HG03354 (cell line): ENCODE results near the gene FUT2.
"Not testable (repeated sequence)": the region's sequence is repeated elsewhere in the genome, so short reads cannot be mapped to it uniquely, and the experiment has no call there.

Source experiments
- ATAC-seq: cut with Tn5 transposase; IDR thresholded peaks from one replicate; pipeline ENCODE4 v1.9.1; 2021; ENCODE audit warnings: mild to moderate bottlenecking; ENCODE audit not compliant: unreplicated experiment, poor library complexity, severe bottlenecking

Gene FUT2

DNA sequence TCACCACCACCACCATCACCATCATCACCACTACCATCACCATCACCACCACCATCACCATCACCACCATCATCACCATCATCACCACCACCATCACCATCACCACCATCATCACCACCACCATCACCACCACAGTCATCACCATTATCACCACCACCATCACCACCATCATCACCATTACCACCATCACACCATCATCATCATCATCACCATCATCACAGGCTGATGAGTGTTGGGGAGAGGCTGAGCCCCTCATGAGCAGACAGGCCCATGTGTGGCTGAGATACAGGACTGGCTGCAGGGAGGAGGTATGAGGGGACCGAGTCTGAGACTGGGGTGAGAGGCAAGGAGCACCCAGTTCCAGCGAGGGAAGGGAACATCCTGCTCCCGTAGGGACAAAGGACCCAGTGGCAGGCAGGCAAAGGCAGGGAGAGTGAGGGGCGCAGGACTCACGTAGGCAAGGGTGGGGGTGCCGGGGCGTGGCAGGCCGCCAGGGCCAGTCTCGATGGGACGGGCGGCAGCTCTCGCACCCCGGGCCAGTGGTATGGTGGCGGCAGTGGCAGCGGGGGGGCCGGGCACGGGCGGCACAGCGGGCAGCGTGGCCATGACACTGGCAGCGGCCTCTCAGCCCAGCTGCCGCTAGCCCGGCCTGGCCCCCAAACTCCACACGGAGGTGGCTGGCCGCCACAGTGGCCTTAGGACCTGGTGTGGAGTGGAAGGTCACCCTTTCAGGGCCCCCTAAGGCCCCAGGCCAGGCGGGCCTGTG lies 25.7 kb upstream of the FUT2 start:
- no peak for ATAC-seq

DNA sequence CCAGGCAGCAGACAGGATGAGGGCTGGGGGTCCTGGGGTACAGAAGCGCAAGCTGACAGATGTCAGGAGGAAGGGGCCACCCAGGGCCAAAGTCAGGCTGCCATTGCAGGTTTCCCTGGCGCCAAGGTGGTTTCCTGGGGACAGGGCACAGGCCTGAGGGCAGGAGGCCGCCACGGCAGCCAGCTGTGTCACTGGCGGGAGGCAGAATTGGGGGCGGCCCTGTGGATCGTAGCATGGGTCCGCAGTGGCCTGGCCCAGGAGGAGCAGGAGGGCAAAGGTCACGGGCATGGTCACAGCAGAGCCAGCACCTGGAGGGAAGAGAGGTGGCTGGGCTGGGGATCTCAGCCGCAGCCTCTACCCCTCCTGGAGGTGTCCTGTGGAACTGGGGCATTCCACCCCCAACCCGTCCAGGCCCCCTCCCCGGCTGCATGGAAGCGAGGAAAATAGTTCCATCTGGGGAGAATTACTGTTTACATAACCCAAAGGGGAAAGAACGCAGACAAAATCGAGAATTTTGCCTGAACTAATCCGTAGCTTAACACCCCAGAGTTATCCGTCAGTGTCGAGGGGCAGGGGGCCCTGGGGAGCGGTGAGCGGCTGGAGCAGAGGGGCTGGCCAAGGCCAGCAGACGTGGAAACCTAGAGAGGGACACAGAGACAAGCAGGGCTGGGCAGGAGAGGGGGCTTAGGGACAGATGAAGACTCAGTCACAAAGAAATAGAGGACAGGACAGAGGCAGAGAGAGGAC lies 24.9 kb upstream of the FUT2 start:
- ATAC-seq: no peak

DNA sequence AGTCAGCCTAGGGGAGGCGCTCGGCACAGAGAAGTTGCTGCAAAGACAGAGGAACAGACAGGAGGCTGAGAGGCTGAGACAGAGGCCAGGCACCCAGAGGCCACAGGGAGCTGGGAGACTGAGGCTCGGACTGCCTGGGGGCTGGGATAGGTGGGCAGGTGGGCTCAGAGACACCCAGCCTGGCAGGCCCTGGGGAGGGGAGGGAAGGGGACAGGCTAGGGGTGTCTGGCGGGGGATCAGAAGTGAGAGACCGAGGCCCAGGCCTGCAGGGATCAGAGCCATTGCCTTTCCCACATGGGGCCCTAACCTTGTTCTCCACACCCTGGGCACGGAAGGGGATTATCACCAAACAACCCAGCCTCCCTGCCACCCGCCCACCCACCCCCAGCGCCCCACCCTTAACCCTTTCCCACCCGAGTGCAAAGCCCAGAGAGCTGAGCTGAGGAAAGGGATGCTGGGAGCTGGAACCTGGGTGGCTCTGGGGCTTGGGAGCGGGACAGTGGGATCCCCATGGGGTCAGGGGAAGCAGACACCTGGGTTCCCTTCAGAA lies 24.2 kb upstream of the FUT2 start:
- ATAC-seq: no peak

DNA sequence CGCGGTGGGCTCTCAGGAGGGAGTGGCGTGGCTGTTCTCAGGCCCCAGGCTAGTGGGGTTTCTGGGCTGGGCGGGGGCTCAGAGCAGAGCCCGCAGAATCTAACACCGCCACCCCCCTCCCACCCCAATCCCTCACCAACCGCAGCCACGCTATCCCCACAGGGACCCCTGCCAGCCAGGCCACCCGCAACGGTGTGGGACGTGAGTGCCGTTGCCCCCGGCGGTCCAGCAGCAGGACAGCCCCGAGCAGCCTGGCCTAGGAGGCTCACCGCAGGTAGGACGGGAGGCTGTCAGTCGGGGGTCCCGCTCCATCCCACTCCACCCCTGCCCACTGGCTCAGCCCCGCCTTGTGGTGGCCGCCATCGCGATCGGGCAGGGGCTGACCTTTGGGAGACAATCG lies 22.8 kb upstream of the FUT2 start, which contains the start of gene NTN5:
TSS of gene NTN5 (minus strand) at position 24 of the 400 bp plus-strand sequence. CDS start 2,031 bp downstream, outside the sequence.
- ATAC-seq: no peak

DNA sequence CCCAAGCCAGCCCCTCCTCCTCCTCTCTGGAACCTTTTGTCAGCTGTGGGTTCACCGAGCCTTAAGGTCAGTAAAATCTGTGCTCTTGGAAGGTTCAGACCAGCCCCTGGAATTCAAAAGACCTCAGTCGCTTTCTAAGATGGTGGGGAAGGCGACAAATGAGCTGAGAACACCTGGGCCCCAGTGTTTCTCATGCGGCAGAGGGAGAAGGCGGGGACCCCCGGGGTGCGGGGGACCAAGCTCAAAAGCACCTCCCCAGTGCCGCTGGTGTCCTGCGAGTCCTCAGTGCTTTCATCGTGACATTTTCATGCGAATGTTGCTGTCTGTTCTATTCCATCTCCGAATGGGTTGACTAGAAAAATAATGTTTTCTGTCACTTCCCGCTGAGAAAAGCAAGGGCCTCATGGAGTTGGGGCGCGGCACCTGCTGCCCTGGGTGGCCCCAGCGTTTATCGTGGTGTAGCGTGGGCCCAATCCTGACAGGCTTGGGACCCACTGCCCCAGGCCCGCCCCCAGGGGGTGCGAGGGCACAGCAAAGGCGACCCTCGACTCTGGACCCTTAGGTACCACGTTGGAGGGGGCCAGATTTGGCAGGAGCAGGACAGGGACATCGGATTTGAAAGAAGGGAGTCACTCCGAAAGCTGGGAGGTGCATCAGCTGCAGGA lies 22.2 kb upstream of the FUT2 start:
- ATAC-seq: no peak

DNA sequence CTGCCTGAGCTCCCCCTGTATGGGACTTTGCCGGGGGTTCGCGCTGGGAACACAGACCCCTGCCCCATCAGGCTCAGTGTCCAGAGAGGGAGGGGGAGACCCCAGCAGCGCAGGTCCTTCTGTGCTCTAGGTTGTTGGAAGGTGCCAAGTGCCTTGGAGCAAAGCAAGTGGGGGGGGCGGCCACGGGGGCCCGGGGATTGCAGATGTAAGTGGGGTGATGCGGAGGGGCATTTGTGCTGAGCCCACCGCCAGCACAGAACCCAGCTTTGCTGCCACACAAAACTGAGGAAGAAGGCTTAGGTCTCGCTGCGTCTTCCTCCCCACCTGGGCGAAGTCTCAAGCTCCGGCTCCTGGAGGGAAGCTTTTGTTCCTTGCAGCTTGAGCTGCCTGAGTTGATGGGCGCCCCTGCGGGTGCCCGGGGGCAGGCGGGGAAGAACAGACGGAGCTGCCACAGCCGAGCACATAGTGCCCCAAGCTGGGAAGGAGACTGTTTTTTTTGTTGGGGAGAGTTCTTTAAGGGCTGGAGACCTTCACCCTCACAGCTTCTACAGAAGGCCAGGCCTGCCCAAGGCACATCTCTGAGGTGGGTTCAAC lies 21.5 kb upstream of the FUT2 start:
- no peak for ATAC-seq

DNA sequence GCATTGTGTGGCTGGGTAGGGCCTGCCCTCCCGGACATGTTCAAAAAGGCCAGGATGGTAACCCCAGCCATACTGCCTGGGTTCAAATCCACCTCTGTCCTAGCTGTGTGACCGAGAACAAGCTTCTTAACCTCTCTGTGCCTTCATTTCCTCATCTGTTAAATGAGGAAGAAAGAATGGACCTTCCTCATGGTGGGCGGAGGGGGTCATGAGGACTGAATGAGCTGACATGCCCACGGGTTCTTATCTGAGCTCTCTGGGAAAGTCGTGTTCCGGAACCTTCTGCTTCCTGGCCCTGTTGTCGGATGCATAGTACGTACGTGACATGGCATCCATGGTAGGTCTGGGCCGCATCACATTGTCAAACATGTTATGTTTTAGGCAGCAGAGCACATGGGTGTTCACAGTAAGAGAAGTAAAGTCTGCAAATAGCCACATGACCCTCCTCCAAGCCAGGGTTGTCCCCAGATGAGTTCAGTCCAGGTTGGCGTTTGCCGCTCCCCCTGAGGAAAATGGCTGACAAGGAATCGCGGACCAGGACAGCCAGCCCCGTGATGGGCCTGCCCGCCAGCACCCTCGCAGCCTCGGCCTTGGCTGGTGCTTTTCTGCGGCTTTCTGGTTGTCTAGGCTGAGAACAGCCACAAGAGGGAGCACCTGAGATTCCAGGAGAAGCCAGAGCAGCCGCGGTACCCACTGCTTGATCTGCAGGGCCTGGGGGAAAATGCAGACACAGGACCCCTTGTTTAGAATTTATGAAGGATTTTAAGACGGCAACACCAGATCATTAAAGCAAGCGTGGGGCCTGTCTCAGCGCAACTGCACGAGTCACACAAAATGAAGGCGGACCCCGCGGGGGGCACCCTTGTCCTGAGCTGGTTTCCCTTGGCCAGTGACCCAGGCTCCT lies 20.6 kb upstream of the FUT2 start:
- no peak for ATAC-seq

DNA sequence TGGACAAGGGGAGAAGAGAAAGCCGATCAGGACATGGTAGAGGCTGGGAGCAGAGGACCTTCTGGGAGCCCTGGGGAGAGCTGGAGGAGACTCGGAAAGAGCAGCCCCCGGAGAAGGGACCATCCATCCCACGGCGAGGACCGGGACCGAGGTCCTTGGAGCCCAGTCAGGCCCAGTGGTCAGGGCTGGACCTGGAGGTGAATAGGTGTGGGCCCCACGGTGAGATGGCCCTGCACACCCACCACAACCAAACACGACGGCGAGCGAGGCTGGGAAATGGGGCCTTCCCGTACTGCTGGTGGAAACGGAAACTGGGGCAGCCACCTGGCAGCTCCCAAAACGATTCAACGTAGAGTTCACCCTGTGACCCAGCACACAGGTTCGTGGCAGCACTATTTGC lies 19.3 kb upstream of the FUT2 start:
- no peak for ATAC-seq

DNA sequence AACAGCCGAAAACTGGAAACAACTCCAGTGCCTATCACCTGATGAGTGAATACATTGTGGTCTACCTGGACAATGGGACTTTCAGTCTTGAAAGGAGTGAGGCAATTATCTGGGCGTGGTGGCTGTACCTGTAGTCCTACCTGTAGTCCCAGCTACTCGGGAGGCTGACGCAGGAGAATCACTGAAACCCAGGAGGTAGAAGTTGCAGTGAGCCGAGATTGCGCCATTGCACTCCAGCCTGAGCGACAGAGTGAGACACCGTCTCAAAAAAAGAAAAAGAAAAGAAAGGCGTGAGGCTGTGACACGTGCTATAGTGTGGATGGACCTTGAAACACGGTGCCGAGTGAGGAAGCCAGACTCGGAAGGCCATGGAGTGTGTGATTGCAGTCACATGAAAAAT lies 18.9 kb upstream of the FUT2 start:
- no peak for ATAC-seq

DNA sequence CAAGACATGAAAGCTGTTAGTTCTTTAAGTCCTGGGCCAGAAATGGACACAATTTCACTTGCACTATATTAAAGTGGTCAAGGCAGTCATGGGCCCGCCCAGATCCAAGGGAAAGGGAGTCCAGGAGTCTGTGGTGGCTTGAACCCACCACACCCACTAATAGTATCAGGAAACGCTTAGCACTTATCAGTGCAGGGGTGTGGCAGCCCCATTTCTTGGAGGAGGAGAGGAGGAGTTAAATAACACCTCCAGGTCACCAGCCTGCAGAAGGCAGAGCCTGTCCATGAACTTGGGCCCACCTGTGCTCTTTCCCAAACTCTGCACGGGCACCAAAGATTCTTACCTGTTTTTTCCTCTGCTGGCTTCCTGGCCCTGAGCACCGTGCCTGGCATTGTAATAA lies 17.6 kb upstream of the FUT2 start:
- ATAC-seq: no peak

DNA sequence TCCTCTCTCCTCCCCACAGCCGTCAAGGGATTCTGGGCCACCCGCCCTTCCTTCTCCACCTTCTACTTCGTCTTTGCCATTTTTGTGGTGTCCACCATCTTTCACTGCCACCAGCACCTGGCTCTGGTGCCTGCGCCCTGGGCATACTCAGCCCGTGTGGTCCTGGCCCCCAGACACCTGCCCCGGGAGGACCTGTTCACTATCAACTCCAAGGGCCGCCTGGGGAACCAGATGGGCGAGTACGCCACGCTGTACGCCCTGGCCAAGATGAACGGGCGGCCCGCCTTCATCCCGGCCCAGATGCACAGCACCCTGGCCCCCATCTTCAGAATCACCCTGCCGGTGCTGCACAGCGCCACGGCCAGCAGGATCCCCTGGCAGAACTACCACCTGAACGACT lies 15.8 kb upstream of the FUT2 start:
- ATAC-seq: not testable (repeated sequence)

DNA sequence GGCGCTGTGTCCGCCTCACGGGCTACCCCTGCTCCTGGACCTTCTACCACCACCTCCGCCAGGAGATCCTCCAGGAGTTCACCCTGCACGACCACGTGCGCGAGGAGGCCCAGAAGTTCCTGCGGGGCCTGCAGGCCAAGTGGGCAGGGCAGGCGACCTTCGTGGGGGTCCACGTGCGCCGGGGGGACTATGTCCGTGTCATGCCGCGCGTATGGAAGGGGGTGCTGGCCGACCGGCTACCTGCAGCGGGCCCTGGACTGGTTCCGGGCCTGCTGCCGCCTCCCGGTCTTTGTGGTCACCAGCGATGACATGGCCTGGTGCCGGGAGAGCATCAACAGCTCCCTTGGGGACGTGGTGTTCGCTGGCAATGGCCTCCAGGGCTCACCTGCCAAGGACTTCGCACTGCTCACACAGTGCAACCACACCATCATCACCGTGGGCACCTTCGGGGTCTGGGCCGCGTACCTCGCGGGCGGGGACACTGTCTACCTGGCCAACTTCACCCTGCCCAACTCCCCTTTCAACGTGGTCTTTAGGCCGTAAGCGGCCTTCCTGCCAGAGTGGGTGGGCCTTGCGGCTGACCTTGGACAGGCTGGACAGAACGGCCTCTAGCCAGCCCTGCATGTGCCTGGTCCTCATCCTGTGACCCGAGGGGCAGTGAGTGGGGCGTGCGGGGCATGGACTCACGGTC lies 15.2 kb upstream of the FUT2 start:
- ATAC-seq: no peak

DNA sequence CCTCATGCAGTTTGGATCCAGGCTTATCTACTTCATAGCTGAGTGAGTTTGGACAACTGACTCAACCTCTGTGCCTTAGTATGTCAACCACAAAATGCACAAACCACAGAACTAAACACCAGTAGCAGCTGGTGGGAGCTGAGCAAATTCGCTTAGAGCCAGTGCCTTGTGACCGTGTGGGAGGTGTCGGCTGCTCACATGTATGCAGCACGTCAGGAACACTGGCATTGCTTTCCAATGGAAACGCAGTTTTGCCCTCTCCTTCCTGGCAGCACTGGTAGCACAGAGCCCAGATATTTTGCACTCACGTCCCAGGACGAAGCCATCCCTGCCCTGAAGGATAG lies 14.7 kb upstream of the FUT2 start:
- no peak for ATAC-seq

DNA sequence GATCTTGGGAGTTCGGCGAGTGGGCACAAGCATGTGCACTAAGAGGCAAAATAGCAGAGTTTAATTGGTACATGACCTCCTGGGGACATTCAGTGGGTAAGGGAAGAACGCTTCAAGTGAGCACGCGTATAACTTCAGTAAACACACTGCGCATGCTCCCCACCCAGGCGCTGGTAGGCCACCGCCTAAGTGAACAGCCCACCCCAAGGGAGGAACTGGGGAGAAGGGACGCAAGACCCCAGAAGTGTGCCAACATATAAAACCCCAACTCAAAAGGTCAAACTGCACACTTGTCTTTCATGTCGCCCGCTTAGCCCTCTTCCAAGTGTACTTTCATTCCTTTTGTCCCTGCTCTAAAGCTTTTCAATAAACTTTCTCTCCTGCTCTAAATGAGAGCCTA lies 12.4 kb upstream of the FUT2 start:
- ATAC-seq: no peak

DNA sequence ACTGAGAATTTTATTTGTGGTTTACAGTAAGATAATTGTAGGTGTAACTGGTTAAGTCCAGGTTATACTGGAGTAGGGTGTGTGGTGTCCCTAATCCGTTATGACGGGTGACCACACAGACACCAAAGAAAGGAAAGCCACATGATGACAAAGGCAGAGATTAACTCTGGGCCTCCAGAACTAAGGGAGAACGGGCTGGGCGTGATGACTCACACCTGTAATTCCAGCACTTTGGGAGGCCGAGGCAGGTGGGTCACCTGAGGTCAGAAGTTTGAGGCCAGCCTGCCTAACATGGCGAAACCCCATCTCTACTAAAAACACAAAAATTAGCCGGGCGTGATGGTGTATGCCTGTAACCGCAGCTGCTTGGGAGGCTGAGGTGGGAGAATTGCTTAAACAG lies 10.2 kb upstream of the FUT2 start:
- ATAC-seq: no peak

DNA sequence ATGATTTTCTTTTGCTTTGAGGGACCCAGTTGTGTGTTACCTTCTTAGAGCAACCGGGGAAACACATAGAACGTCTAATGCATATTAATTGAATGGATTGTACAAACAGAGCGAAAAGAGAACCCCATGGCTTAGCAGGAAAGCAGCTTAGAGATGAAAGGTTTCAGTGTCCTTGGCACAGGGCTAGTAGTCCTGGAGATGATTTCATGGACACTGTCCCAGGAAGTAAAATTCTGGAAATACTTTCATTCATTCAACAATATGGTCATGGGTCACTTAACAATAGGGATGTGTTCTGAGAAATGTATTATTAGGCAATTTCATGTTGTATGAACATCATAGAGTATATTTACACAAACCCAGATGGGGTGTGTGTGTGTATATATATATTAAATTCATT lies 9.7 kb upstream of the FUT2 start:
- ATAC-seq: no peak

DNA sequence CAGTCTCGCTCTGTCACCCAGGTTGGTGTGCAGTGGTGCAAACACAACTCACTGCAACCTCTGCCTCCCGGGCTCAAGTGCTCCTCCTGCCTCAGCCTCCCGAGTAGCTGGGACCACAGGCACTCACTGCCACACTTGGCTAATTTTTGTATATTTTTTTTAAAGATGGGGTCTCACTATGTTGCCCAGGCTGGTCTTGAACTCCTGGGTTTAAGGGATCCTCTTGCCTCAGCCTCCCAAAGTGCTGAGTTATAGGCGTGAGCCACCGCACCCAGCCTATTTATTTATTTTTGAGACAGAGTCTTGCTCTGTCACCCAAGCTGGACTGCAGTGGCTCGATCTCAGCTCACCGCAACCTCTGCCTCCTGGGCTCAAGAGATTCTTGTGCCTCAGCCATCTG lies 9.1 kb upstream of the FUT2 start:
- ATAC-seq: not testable (repeated sequence)

DNA sequence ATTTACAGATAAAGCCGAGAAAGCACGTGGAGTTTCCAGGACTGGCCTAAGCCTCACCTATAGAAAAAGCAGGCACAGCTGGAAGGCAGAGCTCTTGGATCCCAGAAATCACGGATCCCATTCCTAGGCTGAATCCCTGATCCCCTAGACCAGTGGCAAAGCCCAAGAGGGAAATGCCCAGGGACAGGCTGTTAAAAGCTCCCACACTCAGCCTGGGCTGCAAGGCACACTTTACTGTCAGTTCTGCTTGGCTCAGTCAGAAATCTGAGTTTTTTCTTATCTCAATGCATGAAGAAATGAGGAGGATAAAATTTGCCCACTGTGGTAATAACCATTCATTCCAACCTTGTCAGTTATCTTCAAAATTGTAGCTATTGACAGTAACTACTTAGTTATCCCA lies 8.0 kb upstream of the FUT2 start:
- no peak for ATAC-seq

DNA sequence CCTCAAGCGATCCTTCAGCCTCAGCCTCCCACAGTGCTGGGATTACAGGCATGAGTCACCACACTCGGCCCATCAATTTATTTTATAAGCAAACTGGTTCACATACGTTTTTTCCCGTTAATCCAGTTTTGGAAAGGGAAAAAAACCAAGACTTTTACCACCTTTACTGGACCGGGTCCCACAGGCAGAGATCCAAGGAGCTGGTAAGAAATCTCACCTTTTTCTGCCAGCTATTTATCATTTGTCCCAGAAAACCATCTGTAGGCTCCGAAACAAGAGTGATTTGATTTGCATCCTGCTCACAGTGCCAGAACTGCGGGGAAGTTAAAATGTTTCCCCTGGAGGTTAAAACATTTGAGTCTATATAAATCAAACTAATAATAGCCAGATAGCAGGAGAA lies 6.3 kb upstream of the FUT2 start:
- ATAC-seq: no peak
